Measurements from ENCODE around the gene HCFC1R1.

The HCFC1R1 gene

GRCh38 chr16:2980227-2981176 lies 43.2 kb downstream of the HCFC1R1 start, which contains the start of gene PKMYT1:
PKMYT1 (minus strand) TSS chr16:2980446; CDS start chr16:2979657, 789 bp downstream.
- Histone ChIP-seq H2AFZ (ENCODE audit: low read depth, low read length) (peak within 1 kb of the TSS; percentile 96), H3K36me3 (ENCODE audit: insufficient read depth, low read length) (peaks cover 40% of the 10 kb centered on the region), H3K27me3 (ENCODE audit: insufficient read depth, low read length, poor library complexity) (no peaks in the 10 kb centered on the region), H3K27ac (ENCODE audit: low read length) (peak within 1 kb of the TSS; percentile 100), H3K9ac (ENCODE audit: low read depth, low read length) (peak within 1 kb of the TSS; percentile 100), H3K4me1 (ENCODE audit: insufficient read depth, low read length) (peaks cover 63% of the 10 kb centered on the region), H3K9me3 (ENCODE audit: insufficient read depth, low read length, severe bottlenecking) (no peaks in the 10 kb centered on the region), H3K79me2 (ENCODE audit: insufficient read depth, low read length) (peaks cover 57% of the 10 kb centered on the region), H4K20me1 (ENCODE audit: insufficient read depth, low read length) (peaks cover 33% of the 10 kb centered on the region), H3K4me3 (ENCODE audit: low read depth in 1 of 2, low read length in 2 of 2) (peak within 1 kb of the TSS; percentile 77 to 82), H3K4me2 (ENCODE audit: insufficient read depth, low read length) (peak within 1 kb of the TSS; percentile 84)
- no peak for TF ChIP-seq CTCF (IDR thresholded peaks at IDR 0.05; ENCODE audit: borderline replicate concordance, extremely low read depth, low read length, poor library complexity, severe bottlenecking)
- TF ChIP-seq EZH2 (IDR thresholded peaks at IDR 0.05; ENCODE audit: borderline replicate concordance, low read depth, low read length, severe bottlenecking), result no peak
- peak; percentile 95 for DNase-seq
- peak; percentile 78 for ATAC-seq (ENCODE audit: insufficient read depth, low read depth)

DNA sequence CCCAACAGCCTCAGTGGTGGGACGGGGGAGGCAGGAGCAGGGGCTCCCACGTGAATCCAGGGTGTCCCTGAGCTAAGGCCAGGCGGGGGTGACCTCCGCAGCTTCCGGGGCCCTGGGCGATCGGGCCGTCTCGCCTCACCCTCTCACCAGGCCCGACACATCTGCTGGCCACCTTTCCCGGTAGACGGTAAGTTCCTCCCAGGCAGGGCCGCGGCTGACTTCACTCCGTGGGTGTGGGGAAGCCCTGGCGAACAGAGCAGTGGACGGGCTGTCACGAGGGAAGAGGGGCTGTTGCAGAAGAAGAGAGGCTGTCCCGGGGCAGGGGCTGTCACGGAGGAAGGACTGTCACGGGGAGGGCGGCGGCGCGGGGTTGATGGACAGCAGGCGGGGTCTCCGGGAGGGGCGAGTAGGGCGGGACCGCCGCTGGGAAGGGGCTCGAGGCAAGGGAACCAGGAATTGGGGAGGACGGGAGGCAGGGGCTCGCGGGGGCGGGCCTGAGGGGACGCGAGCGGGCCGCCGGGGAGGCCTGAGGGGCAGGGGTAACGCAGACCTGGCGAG lies 44.0 kb downstream of the HCFC1R1 start:
- H3K9ac ChIP-seq (ENCODE audit: low read depth, low read length), result peak overlapping the region; percentile 100
- H4K20me1 ChIP-seq (ENCODE audit: insufficient read depth, low read length), result peaks cover 40% of the 10 kb centered on the region
- H3K9me3 ChIP-seq (ENCODE audit: insufficient read depth, low read length, severe bottlenecking), result no peaks in the 10 kb centered on the region
- peaks cover 67% of the 10 kb centered on the region for H3K4me1 ChIP-seq (ENCODE audit: insufficient read depth, low read length)
- H3K4me2 ChIP-seq (ENCODE audit: insufficient read depth, low read length), result peak overlapping the region; percentile 84
- TF ChIP-seq CTCF (IDR thresholded peaks at IDR 0.05; ENCODE audit: borderline replicate concordance, extremely low read depth, low read length, poor library complexity, severe bottlenecking), result no peak
- TF ChIP-seq EZH2 (IDR thresholded peaks at IDR 0.05; ENCODE audit: borderline replicate concordance, low read depth, low read length, severe bottlenecking), result no peak
- peaks cover 63% of the 10 kb centered on the region for H3K79me2 ChIP-seq (ENCODE audit: insufficient read depth, low read length)
- H3K27ac ChIP-seq (ENCODE audit: low read length), result peak overlapping the region; percentile 100
- peak overlapping the region; percentile 77 to 82 for H3K4me3 ChIP-seq (ENCODE audit: low read depth in 1 of 2, low read length in 2 of 2)
- H3K36me3 ChIP-seq (ENCODE audit: insufficient read depth, low read length), result peaks cover 47% of the 10 kb centered on the region
- no peaks in the 10 kb centered on the region for H3K27me3 ChIP-seq (ENCODE audit: insufficient read depth, low read length, poor library complexity)
- peak overlapping the region; percentile 83 for H2AFZ ChIP-seq (ENCODE audit: low read depth, low read length)
- peak; percentile 46 for ATAC-seq (ENCODE audit: insufficient read depth, low read depth)
- DNase-seq, result peak; percentile 70

DNA sequence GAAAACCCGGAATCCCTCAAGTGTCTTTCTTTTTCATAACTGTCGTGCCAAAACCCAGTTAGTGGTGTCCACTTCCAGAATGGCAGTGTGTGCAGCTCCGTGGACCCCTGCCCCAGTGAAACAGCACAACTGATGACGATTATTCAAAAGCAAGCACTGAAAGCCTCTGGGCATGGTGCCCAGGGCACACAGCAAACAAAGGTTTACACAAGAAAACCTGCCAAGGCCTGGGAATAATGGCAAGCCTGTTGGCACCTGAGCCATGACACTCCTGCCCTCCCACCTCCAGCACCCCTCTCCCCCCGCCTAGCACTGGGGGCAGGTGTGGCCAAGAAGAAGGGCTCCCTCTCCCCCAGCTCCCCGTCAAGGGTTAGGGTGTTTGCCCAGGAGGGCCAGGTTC lies 46.3 kb downstream of the HCFC1R1 start:
- Histone ChIP-seq H3K36me3 (ENCODE audit: insufficient read depth, low read length) (peaks cover 70% of the 10 kb centered on the region), H3K4me3 (ENCODE audit: low read depth in 1 of 2, low read length in 2 of 2) (peak overlapping the region in 1 of 2 experiments; percentile 35; a peak in 1 of 4 replicates), H3K9me3 (ENCODE audit: insufficient read depth, low read length, severe bottlenecking) (no peaks in the 10 kb centered on the region), H3K9ac (ENCODE audit: low read depth, low read length) (peak overlapping the region; percentile 28), H3K4me1 (ENCODE audit: insufficient read depth, low read length) (peaks cover 65% of the 10 kb centered on the region), H2AFZ (ENCODE audit: low read depth, low read length) (no peak overlapping the region), H3K27ac (ENCODE audit: low read length) (peak overlapping the region; percentile 3), H3K79me2 (ENCODE audit: insufficient read depth, low read length) (peaks cover 72% of the 10 kb centered on the region), H3K27me3 (ENCODE audit: insufficient read depth, low read length, poor library complexity) (no peaks in the 10 kb centered on the region), H3K4me2 (ENCODE audit: insufficient read depth, low read length) (peak overlapping the region; percentile 44), H4K20me1 (ENCODE audit: insufficient read depth, low read length) (peaks cover 62% of the 10 kb centered on the region)
- no peak for DNase-seq
- ATAC-seq (ENCODE audit: insufficient read depth, low read depth), result no peak
- no peak for TF ChIP-seq EZH2 (IDR thresholded peaks at IDR 0.05; ENCODE audit: borderline replicate concordance, low read depth, low read length, severe bottlenecking)
- no peak for TF ChIP-seq CTCF (IDR thresholded peaks at IDR 0.05; ENCODE audit: borderline replicate concordance, extremely low read depth, low read length, poor library complexity, severe bottlenecking)
